Measurements from ENCODE around the gene BTBD8.

GRCh38 chr1:92194511-92194910, 114.4 kb downstream of the BTBD8 start:
- no peak for TF ChIP-seq CTCF (IDR thresholded peaks at IDR 0.05)
- TF ChIP-seq POLR2A (IDR thresholded peaks at IDR 0.05), result no peak
